ENCODE results near the gene ART1. TPM values are rescaled to one million over a fixed set of nuclear protein-coding genes. Genes with fewer than 3 reads are reported as not detected.
"Not testable (repeated sequence)": the region's sequence is repeated elsewhere in the genome, so short reads cannot be mapped to it uniquely, and the experiment has no call there.

The ART1 gene
- not detected for total RNA-seq

GRCh38 chr11:3644817-3645235 is at the start of gene ART1:
Gene ART1, plus strand, starts transcription at chr11:3645128. Its CDS starts 14,086 bp downstream, at chr11:3659214.
- DNase-seq (ENCODE audit: low spot score), result no peak

GRCh38 chr11:3597743-3598142 is 47.2 kb upstream of the ART1 start:
- not testable (repeated sequence) for DNase-seq (ENCODE audit: low spot score)

- not testable (repeated sequence) for DNase-seq (ENCODE audit: low spot score)
Observed at GRCh38 chr11:3600201-3600600, 44.7 kb upstream of the ART1 start.

DNA sequence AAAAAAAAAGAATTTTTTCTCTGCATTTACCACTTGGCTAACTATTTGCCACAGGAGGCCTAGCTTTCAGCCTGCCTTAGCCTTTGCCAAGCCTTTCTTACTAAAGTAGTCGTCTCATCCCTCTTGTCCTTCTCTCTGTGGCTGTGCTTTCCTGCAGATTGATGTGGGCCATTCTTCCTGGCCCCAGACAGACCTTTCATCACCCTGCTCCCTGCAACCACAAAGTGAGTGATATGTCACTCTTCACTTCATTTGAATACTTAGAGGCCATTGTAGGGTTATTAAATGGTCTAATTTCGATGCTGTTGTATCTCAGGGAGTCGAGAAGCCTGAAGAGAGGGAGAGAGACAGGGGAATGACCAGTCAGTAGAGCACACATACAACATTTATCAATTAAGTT is 40.8 kb upstream of the ART1 start:
- no peak for DNase-seq (ENCODE audit: low spot score)

DNA sequence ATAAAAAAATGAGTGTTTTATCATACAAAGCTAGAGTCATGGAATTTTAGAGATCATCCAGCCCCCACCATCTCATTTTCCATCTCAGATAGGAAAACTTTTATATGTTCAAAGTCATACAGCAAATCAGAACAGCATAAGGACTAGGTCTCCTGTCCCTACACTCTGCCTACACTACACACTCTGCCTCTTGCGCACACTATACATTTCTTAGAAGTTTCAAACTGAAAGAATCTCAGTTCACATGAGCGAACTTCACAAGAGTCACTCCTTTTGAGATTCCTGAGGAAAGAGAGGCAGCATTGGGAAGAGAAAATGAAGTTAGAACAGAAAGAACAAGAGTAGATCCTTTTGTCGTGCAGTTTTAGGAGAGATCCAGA is 39.7 kb upstream of the ART1 start:
- DNase-seq (ENCODE audit: low spot score), result no peak

- DNase-seq (ENCODE audit: low spot score), result no peak
Observed at GRCh38 chr11:3605771-3606203, 39.1 kb upstream of the ART1 start.

GRCh38 chr11:3609416-3610265 is 35.3 kb upstream of the ART1 start:
- DNase-seq (ENCODE audit: low spot score), result no peak

- no peak for DNase-seq (ENCODE audit: low spot score)
Observed at GRCh38 chr11:3610846-3611245, 34.1 kb upstream of the ART1 start.

GRCh38 chr11:3611976-3612678 is 32.8 kb upstream of the ART1 start:
- no peak for DNase-seq (ENCODE audit: low spot score)

- DNase-seq (ENCODE audit: low spot score), result no peak
Observed at GRCh38 chr11:3613998-3614741, 30.8 kb upstream of the ART1 start.

DNA sequence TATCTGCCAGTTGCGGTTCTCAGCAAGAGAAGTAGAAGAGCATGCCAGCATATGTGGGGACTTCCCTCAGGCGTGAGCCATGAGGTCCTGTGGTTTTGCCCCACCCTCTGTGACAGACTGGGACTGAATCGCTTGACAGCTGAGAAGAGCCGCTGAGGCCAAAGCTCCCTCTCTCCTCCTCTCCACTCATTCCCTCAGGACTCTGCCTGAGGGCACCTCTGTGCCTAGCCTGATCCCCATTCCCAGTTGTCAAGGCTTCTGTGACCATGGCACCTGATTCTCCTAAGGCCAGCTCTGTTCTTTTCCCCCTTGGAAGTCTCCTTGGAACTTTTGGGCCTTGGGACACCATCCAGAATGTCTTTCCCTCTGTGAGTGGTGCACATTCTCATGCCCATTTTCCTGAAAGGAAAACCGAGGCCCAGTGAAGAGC is 30.2 kb upstream of the ART1 start:
- peak; percentile 51 for DNase-seq (ENCODE audit: low spot score)

GRCh38 chr11:3615998-3616397 is 28.9 kb upstream of the ART1 start:
- DNase-seq (ENCODE audit: low spot score), result no peak

- no peak for DNase-seq (ENCODE audit: low spot score)
Observed at GRCh38 chr11:3616721-3617460, 28.0 kb upstream of the ART1 start.

DNA sequence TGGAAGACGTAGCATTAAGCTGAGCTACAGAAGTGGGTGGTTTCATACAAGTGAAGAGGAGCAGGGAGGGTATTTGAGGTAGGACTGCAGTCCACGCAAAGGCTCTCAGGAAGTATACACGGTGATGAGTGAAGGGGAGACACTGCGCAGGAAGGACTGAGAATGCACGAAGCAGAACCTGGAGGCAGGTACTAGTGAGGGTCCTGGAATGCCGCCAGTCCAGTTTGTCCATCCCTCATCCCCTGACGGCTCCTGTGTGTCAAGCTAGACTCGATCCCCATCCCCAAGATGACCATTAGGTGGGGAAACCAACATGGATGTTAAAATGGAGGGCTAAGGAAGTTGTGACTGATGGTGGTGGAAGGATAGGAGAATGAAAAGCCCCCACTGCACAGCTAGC is 26.9 kb upstream of the ART1 start:
- DNase-seq (ENCODE audit: low spot score), result no peak

GRCh38 chr11:3622521-3622920 is 22.4 kb upstream of the ART1 start:
- no peak for DNase-seq (ENCODE audit: low spot score)

GRCh38 chr11:3623121-3623520 is 21.8 kb upstream of the ART1 start:
- no peak for DNase-seq (ENCODE audit: low spot score)

DNA sequence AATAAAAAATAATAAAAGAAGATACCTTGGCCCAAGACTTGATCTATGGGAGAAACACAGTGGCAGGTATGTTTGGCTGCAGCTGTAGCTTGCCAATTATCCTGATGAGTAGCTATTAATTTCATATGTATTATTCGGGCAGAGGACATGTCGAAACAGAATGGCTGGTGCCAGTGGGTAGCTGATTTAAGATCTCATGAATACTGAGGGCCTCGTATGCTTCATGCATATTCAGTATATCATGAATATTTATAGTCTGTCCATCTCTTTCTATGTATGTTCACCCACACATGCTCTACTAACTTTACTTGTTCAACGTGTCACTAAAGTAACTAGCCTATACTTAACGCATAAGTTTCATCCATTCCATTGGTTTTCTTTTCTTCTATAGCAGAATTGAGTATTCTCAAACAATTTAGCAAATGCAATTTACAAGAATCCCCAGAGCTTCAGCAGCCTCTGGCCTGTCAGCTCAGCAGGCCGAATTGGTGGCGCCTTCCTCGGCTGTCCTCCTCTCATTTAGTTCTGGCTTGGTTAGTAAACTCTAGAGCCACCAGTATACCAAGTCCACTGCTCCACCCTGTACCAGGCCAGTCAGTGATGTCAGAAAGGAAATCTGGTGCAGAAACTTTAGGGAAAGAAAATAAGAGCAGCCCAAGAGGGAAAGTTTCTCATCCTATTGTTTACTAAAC is 21.0 kb upstream of the ART1 start:
- no peak for DNase-seq (ENCODE audit: low spot score)

GRCh38 chr11:3626250-3626960 is 18.5 kb upstream of the ART1 start:
- peak; percentile 62 for DNase-seq (ENCODE audit: low spot score)

GRCh38 chr11:3627291-3627690 is 17.6 kb upstream of the ART1 start:
- no peak for DNase-seq (ENCODE audit: low spot score)

GRCh38 chr11:3631331-3631730 is 13.6 kb upstream of the ART1 start:
- DNase-seq (ENCODE audit: low spot score), result no peak

Measured in ureter (tissue), 1 donor.